GM12801 (cell line): ENCODE results near the gene ATIC.

Source experiments
- TF ChIP-seq, protein P1 (sequence below): IDR thresholded peaks from one replicate; pipeline ENCODE4 v1.5.1; 2011; ENCODE audit warnings: control low read depth; ENCODE audit not compliant: insufficient read length; ENCODE audit errors: extremely low read depth

ATIC gene

DNA sequence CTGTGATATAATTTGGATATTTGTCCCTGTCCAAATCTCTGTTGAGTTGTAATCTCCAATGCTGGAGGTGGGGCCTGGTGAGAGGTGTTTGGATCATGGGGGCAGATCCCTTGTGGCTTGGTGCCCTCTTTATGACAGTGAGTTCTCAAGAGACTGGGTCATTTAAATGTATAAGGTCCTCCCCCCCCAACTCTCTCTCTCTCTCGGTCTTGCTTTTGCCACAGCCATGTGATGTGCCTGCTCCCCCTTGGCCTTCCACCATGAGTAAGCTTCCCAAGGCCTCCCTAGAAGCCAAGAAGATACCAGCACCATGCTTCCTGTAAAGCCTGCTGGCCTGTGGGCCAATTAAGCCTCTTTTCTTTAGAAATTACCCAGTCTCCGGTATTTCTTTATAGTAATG lies 65.4 kb downstream of the ATIC start:
- TF ChIP-seq, protein P1, sequence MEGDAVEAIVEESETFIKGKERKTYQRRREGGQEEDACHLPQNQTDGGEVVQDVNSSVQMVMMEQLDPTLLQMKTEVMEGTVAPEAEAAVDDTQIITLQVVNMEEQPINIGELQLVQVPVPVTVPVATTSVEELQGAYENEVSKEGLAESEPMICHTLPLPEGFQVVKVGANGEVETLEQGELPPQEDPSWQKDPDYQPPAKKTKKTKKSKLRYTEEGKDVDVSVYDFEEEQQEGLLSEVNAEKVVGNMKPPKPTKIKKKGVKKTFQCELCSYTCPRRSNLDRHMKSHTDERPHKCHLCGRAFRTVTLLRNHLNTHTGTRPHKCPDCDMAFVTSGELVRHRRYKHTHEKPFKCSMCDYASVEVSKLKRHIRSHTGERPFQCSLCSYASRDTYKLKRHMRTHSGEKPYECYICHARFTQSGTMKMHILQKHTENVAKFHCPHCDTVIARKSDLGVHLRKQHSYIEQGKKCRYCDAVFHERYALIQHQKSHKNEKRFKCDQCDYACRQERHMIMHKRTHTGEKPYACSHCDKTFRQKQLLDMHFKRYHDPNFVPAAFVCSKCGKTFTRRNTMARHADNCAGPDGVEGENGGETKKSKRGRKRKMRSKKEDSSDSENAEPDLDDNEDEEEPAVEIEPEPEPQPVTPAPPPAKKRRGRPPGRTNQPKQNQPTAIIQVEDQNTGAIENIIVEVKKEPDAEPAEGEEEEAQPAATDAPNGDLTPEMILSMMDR: no peak

DNA sequence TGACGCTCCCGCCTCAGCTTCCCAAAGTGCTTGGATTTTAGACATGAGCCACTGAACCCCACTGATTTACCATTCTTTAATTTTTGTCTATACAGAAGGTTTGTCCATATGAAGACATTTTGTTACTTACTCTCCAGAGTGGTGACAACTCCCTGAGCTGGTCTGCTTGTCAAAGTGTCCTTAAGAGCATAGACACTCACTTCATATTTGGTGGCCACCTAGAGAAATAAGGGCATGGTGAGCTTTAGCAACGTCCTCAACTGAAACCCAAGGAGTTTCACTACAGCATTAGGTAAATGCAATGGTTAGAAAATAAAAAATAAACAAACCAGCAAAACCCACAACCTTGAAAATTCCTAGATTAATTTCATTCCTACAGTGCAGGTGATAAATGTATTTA lies 66.2 kb downstream of the ATIC start:
- TF ChIP-seq, protein P1: no peak

DNA sequence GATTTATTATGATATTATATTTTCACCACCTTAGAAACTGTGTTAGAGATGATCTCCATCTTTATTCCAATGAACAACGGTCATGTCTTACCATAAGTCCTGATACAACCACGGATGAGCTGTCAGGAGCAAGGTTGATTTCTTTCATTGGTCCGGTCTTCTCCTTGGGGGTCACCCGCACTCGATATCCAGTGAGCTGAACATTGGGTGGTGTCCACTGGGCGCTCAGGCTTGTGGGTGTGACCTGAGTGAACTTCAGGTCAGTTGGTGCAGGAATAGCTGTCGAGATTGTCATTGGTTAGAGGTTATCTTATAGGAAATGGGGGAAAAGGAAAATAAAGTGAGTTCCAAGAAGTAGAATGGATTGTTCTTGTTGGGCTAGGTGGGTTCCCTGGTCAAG lies 67.2 kb downstream of the ATIC start:
- TF ChIP-seq, protein P1: no peak

DNA sequence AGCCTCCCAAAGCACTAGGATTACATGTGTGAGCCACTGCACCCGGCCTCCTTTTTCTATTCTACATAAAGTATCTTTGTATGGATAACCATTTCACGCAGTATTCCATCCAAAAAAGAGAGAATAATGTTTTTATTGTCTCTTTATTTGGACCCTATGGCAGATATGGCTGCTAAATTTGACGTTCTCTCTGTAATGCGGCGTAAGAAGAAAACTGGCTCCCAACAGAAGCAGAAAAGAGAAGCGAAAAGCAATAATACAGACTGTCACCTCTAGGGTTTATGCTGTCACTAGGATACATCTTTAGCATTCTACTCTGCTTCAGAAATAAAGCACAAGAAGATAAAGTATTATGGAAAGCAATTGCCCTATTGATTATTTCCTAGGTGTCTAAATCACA lies 68.1 kb downstream of the ATIC start:
- TF ChIP-seq, protein P1: no peak

DNA sequence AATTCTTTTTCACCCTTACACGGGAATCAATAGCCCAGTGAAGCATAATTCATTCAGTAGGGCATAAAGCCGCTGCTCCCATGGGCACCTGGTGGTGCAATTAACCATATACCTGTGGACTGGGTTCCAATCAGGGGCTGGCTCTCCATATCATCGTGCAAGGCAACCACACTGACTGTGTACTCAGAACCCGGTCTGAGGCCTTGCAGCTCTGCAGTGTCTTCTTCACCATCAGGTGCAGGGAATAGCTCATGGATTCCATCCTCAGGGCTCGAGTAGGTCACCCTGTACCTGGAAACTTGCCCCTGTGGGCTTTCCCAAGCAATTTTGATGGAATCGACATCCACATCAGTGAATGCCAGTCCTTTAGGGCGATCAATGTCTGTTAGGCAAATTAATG lies 68.8 kb downstream of the ATIC start:
- TF ChIP-seq, protein P1: no peak

DNA sequence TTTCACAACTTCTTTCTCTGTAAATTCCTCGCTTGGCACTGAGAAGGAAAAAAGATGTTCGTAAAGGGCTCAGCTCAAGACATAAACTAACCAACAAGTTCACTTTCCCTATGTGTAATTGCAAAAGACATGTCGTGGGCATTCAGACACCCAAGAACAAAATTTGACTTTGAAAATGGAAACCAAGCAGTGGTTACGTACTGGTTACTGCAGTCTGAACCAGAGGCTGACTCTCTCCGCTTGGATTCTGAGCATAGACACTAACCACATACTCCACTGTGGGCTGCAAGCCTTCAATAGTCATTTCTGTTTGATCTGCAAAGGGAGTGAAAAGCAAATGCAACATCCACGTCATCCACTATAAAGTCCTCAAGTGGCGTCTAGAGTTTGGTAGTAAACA lies 70.2 kb downstream of the ATIC start:
- TF ChIP-seq, protein P1: no peak

DNA sequence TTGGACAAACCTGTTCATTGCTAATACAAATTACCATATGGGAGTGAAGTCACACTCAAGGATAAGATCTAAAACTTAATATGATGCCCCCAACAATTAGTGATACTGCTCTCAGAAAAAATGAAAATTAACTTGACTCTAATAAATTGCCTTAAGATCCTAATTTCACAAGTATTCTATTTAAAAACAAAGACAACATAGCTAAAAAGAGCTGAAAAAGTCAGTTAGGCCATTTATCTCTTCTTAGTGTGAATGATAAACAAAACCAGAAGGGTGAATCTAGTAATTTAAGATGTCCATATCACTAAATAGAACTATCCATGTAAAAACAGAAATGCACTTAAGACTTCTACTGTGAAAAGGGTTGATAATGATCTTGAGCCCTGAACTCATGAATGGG lies 70.6 kb downstream of the ATIC start:
- TF ChIP-seq, protein P1: no peak
